EH (cell line): Measurements from ENCODE around the gene ATP6V1G3.
"Not testable (repeated sequence)": the region's sequence is repeated elsewhere in the genome, so short reads cannot be mapped to it uniquely, and the experiment has no call there.

Source experiments
- DNase-seq: peaks from one replicate; pipeline ENCODE4 v3.0.0-alpha.2; 2015; ENCODE audit warnings: low read depth

ATP6V1G3 gene, protein sequence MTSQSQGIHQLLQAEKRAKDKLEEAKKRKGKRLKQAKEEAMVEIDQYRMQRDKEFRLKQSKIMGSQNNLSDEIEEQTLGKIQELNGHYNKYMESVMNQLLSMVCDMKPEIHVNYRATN

DNA sequence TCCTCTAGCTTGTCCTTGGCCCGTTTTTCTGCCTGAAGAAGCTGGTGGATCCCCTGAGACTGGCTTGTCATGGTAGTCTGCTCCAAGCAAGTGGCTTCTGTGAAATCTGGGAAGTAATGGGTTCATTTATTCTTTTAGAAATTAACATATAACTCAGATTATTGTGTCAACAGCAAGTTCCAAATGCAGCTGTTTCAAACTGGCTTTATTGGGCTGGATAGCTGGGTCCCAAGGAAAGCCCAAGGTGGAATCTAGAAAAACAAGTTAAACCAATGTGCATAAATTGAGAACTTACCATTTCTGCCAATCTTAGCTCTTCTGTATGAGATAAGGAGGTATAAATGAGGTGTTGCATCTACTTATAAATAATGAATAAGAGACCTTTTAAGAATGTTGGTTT lies at the start of gene ATP6V1G3:
TSS of gene ATP6V1G3 (minus strand) at position 101 of the 400 bp plus-strand sequence. CDS start at position 71, 30 bp downstream.
- no peak for DNase-seq

DNA sequence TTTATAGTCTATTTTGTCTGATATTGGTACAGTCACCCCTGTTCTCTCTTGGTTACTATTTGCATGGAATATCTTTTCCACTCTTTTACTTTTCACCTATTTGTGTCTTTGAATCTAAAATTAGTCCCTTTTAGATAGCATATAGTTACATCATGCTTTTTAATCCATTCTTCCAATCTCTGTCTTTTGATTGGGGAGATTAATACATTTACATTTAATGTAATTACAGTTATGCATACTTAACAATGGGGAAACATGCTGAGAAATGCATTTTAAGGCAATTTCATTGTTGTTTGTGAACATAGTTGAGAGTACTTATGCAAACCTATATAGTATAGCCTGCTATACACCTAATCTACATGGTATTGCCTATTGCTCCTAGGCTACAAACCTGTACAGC lies 48.4 kb upstream of the ATP6V1G3 start:
- DNase-seq = no peak

DNA sequence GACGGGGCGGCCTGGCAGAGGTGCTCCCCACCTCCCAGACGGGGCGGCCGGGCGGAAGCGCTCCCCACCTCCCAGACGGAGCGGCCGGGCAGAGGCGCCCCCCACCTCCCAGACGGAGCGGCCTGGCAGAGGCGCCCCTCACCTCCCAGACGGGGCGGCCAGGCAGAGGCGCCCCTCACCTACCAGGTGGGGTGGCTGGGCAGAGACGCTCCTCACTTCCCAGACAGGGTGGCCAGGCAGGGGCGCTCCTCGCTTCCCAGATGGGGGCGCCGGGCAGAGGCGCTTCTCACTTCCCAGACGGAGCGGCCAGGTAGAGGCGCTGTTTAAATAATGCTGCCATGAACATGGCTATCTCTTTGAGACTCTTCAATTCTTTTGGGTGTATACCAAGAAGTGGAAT lies 43.7 kb upstream of the ATP6V1G3 start:
- no peak for DNase-seq

DNA sequence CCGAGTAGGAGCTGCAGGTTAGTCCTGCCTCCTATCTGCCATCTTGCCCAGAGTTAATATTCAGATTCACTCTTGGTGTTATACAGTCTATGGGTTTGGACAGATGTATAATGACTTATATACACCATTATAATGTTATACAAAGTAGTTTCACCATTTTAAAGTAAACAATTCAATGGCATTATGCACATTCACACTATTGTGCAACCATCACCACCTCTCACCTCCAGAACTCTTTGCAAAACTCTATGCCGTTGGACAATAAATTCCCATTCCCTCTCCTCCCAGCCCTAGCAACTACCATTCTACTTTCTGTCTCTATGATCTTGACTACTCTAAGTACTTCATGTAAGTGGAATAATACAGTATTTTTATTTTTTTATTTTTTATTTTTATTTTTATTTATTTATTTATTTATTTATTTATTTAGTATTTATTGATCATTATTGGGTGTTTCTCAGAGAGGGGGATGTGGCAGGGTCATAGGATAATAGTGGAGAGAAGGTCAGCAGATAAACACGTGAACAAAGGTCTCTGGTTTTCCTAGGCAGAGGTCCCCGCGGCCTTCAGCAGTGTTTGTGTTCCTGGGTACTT lies 42.8 kb upstream of the ATP6V1G3 start:
- DNase-seq = not testable (repeated sequence)

DNA sequence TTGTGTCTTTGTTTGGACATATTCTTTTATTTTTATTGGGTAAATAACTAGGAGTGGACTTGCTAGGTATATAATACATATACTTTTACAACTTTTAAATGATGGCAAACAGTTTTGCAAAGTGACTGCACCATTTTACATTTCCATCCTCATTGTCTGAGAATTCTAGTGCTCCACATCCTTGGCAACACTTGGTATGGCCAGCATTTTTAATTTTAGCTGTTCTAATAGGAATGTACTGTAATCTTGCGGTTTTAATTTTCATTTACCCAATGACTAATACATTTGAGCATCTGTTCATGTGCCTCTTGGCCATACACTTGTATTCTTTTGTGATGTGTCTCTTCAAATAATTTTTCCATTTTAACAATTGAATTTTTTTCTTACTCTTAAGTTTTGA lies 37.0 kb upstream of the ATP6V1G3 start:
- peak; percentile 94 for DNase-seq

DNA sequence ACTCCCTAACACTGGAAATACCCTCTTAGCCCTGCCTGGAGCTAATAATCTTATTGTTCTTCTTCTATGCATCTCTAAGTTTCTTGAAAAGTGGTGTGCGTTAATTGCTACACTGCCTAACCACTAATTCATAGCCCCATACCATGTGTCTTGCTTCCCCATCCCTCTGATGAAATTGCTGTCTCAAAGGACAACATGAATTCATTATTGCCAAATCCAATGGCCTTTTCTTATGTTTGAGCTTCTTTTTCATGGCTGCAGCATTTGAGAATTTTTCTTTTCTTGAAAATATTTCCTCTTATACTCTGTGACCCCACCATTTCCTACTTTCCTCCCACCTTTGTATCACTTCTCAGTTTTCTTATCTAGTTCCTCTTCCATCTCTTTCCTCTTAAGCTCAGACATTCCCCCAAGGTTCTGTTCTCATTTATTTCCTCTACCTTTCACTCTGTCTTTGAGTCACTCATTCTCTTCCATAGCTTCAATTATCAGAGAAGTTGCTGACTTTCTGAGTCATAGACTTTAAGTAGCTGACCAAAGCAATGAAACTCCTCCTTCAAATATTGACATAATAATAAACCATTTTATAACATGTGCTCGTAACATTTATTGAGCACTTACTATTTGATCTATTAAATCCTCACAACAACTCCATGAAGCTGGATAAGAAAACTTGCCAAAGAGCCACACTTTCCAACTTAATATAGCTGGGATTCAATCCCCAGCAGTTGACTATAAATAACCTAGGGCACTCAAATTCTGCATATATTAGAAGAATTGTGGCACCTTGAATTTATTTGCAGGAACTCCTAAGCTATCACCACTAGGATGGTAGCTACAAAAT lies 35.5 kb upstream of the ATP6V1G3 start:
- DNase-seq = peak; percentile 42

DNA sequence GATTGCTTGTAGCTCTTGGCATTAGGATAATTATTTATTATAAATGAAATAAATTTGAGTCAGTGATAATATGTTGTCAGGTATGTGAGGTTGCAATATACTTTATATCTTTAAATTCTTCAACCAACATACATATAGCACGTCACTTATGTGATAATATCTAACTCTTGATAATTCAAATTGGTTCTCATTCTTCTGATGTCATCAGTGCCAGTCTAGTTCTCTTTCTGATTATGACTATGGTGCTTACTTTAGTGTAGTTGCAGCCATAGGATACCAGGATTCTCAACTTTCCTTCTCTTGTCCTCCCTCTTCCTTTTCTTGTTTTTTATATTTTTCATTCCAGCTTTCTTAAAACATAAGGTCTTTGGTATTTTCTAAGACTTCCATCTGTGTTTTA lies 34.8 kb upstream of the ATP6V1G3 start:
- DNase-seq = no peak

DNA sequence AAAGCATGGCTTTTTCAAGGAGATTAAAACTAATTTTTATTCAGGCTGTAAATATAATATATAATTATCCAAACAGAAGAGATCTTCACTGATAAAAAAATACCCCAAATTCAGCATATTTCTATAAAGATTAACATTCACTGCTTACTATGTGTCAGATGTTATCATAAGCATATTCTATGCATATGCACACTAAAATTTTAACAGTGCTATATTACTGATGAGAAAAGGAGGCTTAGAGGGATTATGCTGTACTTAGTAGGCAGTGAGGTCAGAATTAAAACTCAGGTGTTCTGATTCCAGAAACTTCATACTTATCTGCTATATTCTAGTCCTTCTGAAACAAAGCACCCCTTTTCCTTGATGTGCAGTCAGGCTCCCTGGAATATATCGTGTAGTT lies 33.8 kb upstream of the ATP6V1G3 start:
- no peak for DNase-seq

DNA sequence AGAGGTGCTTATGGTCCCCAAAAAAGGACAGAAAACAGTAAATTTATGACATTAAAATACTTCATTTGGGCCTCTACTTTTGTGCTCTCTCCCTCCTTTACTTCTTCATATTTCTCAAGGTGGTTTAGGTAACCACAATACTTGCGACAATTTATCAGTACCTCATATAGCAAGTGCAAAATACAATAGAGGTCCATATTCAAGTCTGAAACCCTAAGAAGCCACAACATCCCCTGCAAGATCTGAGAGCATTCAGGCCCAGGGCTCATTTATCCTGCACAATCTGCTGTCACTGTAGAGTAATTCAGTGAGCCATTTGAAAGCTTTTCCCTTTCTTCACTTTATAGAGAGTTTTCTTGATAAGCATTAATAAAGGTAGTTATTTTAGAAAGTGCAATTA lies 24.2 kb upstream of the ATP6V1G3 start:
- no peak for DNase-seq

DNA sequence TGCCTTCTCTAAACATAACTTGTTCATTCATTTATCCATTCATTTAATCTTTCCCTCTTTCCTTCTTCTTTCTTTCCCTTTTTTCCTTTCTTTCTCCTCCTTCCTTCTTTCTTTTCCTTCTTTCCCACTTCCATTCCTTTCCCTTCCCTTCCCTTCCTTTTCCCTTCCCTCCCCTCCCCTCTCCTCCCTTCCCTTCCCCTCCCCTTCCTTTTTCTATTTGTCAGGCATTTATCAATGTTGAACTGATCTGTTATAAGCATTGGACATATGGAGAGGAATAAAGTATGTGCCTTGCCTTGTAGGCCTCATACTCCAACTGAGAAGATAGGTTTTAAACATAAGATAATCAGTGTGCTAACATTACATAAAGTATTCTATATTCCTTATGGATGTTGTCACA lies 23.7 kb upstream of the ATP6V1G3 start:
- no peak for DNase-seq

DNA sequence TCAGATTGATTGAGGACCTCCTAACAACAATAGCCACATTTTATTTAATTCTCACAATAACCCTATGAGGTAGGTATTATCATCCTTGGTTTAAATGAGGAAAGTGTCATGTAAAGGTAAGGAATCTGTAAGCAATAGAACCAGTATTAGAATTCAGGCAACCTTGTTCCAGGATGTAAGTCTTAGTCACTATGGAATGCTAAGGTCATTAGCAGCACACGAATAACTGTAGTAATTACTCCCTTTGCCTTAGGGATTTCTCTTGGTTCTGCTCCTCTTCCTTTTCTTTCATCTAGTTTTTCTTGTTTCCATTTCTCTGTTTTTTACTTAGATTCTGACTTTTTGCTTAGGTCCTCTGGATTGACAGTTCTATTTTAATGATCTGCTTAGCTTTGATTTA lies 23.1 kb upstream of the ATP6V1G3 start:
- peak; percentile 54 for DNase-seq

DNA sequence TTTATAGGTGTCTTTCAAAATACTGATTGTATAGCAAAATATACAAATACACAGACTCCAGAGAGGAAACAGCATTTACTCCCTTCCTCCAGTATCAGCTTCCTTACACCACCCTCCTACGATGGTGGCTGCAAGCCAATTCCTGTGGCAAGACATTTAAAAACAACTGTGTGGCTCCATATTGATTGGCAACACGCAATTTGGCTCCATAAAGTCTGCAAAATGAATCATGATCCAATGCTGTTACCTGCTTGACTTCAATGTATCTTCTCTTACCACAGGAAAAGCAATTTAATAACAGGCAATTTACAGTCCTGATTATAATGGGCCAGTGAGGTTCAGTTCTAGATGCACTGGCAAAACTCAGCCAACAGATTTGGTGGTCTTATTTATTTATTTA lies 19.7 kb upstream of the ATP6V1G3 start:
- DNase-seq = peak; percentile 8

DNA sequence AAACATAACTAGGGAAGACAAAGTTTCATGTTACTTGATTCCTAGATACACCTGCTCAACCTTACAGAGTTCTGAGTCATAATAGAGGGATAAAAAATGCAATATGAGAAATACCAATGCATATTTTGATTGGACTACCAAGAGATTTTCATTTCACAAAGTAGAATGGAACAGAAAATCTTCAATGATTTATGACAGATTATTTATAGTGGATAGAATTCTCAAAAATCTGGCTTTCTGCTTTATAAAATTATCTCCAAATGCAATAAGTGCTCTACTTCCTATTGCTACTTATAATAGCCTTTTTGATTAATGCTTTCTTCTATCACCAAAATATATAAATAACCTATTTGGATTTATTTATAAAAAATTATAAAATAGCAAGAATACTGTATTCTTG lies 18.9 kb upstream of the ATP6V1G3 start:
- DNase-seq = no peak

DNA sequence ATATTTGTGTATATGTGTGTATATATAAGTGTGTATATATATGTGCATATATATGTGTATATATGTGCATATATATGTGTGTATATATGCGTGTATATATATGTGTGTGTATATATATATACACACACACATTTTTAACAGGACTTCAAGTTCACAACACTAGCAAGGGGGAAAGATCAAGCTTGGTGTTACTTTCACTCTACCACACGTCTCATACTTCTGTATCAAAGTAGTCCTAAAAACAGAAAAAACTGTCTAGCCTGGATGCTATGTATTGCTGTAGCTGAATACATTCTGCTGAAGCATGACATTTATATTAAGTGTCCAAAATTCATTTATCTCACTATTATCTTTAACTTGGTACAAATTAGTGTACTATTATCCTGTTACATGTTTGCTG lies 17.9 kb upstream of the ATP6V1G3 start:
- DNase-seq = no peak

DNA sequence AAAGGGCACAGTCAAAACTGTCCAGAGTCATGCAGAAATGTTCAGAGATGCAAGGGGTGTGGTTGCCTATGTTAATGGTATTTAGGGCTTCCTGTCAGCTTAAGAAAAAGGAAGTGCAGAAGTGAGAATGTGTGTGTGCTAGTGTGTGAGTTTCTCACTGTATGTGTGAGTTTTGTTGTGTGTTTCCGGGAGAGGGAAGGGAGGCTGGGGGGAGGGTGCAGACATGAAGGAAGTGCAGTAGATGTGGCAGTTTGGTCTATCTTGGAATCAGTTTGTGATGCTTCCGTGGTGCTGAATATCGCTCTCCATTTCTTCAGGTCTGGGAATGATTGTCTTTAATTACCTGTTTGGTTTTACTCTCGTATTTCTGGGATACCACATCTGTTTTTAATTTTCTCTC lies 16.5 kb upstream of the ATP6V1G3 start:
- peak; percentile 23 for DNase-seq

DNA sequence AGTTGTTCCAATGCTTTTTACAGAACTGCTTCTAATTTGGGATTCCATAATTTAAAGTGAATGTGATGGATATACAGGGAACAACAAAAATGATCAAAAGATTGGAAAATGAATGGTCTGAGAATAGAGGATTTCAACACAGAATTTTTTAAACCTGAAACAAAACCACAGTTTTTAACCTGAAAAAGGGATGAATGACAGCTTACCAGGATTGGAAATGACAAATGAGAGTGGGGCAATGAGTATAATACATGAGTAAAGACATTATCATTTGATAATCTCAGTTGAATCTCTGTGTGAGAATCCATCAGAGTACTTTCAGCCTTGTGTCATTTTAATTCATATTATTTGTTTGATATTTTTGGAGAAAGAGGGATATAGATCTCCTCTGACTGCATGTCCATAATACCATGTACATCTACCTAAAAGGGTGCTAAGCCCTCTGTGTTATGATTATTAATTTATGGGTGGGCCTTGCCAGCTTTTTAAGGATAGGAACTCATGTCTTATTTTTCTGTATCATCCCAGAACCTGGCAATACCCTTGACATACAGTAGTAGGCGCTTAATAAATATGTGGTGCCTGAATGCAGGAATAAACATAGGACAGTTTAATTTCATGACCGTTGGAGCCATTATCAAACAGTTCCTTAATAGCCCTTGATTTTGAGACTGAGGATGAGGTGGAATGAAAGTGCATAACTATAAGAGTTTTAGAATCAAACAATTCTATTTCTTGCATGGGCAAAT lies 12.4 kb upstream of the ATP6V1G3 start:
- DNase-seq = no peak

DNA sequence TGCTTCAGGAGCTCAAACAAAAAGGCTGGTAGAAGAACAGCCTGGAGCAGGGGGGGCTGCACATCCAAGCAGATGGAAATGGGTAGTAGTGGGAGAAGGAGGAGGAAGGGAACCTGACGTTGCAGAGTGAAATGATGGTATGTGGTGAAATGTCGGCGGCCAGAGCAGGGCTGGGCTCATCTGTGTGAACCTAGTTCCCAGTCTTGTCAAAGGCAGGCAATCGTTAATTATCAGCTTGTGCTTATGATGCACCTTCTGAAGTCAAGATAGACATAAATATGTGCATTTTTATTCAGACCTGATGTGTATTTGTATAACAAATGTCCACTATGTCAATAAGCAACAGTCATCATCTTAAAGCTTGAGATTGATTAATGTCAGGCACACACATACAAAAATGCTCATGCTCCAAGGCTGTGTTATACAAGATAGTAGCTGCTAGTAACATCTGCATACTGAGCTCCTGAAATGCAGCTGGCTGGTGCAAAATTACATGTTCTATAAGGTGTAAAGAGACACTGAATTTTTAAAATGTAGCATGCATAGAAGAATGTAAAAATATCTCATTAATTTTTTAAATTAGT lies 10.6 kb upstream of the ATP6V1G3 start:
- DNase-seq = no peak

DNA sequence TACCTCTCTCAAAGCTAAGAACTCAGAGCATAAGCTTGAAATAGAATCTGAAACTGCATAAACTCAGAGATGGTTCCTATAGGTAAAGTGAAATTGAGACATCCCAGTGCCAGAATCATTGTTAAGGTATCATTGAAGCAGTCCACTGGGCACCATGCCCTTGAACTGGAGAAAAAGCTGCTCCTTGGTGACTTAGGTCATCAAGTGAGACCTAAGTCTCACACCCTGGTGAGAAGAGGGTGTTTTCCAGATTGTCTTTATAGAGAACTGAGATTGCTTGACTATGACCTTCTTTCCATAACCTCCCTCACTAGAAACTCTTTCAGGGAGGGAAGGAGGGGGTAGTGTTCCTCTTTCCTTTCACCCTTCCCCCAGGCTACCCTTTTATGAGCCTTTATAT lies 9.4 kb upstream of the ATP6V1G3 start:
- DNase-seq = no peak

DNA sequence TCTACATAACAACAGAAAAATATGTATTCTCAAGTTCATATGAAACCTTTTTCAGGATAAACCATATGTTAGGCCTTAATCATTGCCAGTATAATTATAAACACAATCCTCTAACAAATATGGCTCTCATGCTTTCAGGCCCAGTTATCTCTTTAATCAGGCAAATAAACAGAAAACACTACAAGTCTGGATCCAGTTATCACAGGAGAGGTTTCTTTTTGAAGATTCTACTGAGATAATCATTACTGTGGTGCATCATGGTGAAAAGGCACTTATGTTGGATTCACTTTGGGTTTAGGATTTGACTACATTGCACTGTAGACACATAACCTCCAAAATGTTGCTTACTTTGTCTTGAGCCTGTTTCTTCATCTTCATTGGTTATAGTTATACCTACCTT lies 8.4 kb upstream of the ATP6V1G3 start:
- no peak for DNase-seq

DNA sequence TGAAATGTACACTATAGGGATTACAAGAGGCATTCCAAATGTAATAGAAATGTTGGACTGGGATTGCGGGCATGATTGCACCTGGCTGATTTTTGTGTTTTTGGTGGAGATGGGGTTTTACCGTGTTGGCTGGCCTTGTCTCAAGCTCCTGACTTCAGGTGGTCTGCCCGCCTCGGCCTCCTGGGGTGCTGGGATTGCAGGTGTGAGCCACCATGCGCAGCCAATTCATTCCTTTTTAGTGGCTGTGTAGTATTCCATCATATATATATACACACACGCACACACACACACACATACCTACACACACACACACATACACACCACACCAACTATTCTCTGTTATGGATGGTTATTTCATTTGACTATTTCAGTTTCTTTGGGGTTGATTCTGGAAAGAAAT lies 4.7 kb upstream of the ATP6V1G3 start:
- DNase-seq = no peak

DNA sequence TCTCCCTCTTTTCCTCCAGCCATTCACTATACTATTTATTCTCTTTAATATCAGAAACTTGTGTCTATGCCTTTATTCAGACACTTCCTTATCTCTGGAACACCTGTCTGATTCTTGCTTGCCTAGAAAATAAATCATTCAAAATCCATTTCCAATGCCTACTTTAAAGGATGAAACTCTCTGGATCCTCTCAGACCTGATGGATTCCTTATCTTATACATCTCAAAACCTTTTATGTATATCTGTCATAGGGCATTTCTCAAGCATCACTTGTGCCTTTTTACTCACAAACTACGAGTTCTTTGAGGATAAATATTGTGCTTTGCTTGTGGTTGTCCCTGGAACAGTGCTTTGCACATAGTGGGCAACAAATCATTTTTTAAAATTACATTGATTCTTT lies 3.8 kb upstream of the ATP6V1G3 start:
- no peak for DNase-seq

DNA sequence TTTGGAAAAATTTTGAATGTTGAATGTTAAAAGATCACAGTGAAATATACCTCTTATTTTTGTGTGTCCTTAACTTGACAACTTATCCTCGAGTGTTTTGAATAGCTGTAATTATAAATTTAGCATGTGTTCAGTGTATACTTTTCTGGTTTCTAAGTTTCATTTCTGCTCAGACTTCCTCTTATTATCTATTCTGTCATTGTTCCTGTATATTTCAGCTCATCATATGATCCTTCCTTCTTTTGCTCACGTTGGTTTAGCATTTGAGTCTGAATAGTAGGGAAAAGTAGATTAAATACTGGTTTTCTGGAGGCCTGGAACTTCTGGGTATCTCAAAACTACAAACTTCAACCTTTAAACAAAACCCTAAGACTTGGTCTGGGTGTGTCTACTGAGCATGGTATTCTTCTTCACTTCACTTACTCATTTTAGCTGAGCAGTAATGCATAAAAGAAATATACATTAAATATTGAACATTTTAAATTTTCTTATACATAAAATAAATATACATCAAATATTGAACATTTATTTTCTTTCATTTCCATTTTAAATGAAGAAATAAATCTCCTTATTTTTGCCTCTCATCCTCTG lies 3.3 kb upstream of the ATP6V1G3 start:
- no peak for DNase-seq
